Loucy (cell line): ENCODE measurements around the gene DPF3.

ENCODE experiments used
- CTCF ChIP-seq: fragments of 200-600 bp; sonication (generic); conservative IDR thresholded peaks from 2 replicates; pipeline ENCODE4 v1.5.1; 2014; ENCODE audit warnings: mild to moderate bottlenecking, antibody characterized with exemption, low read length
- EZH2phosphoT487 ChIP-seq: fragments of 200-600 bp; IDR thresholded peaks from 2 replicates; pipeline ENCODE4 v1.6.1; 2018; ENCODE audit warnings: antibody characterized with exemption, mild to moderate bottlenecking, moderate library complexity, borderline replicate concordance

- TF ChIP-seq CTCF (no peak), EZH2phosphoT487 (no peak)
Observed at GRCh38 chr14:72810201-72810600, 83.7 kb downstream of the DPF3 start.
